Stimulated activated memory B cell treated with anti-CD40 and anti-IgM and Interleukin-4, amounts not matched to agents 10 μg/mL and 1 μg/mL and 100 μg/mL, for 72 hours (primary cell): Measurements from ENCODE around the gene FAM89A.
A peak's percentile ranks its signal among the peaks of the same experiment; 100 is the strongest.

ENCODE experiments used
- ATAC-seq: fragments of 150-1000 bp; cut with Tn5 transposase; 2 replicates; pipeline ENCODE4 v1.10.0; 2021
- H3K27ac Mint-ChIP-seq: one replicate; pipeline ENCODE4 v1.8.0; 2022; ENCODE audit warnings: mild to moderate bottlenecking, mixed read lengths
- H3K27me3 Mint-ChIP-seq: one replicate; pipeline ENCODE4 v1.8.0; 2022; ENCODE audit warnings: mixed read lengths
- H3K36me3 Mint-ChIP-seq: one replicate; pipeline ENCODE4 v1.8.0; 2022; ENCODE audit warnings: mixed read lengths
- H3K4me1 Mint-ChIP-seq: one replicate; pipeline ENCODE4 v1.8.0; 2022; ENCODE audit warnings: mixed read lengths
- H3K4me3 Mint-ChIP-seq: one replicate; pipeline ENCODE4 v1.8.0; 2022; ENCODE audit warnings: mild to moderate bottlenecking, moderate library complexity, mixed read lengths
- H3K9me3 Mint-ChIP-seq: one replicate; pipeline ENCODE4 v1.8.0; 2022; ENCODE audit warnings: mixed read lengths

Gene FAM89A

DNA sequence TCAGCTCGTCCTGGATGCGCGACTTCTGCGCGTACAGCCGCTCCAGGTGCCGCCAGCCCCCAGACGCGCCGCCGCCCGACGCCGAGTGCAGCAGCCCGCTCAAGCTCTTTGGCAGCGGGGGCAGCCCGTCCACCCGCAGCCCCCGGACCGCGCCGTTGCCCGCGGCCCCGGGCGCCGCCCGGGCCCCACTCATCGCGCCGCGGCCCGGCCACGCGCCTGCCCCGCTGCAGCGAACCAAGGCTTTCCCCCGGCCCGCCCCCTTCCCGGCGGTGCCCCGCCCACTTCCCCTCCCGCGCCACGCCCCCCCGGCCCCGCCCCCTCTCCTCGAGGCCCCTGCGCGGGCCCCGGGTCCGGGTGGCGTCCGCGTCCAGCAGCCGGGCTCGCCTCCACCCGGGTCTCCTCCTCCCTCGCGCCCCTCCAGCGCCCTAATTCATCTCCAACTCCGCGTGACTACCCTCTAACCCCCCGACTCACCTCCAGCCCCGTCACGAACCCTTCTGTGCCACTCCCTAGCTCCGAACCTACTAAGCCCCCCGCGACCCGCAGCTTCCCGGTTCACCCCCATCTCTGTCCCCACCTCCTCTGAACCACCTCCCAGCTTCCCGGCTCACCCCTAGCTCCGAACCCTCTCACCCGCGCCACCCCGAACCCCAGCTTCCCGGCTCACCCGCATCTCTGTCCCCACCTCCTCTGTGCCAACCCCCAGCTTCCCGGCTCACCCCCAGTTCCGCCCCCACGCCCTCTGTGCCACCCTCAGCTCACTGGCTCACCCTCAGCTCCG lies at the start of gene FAM89A:
FAM89A (minus strand) TSS at position 236 of the 781 bp plus-strand sequence; CDS start at position 193, 43 bp downstream.
- H3K9me3 Mint-ChIP-seq: peaks cover 6% of the 10 kb centered on the region
- H3K4me1 Mint-ChIP-seq: peaks cover 12% of the 10 kb centered on the region
- H3K36me3 Mint-ChIP-seq: peaks cover 4% of the 10 kb centered on the region
- H3K27me3 Mint-ChIP-seq: peaks cover 6% of the 10 kb centered on the region
- H3K27ac Mint-ChIP-seq: peak within 1 kb of the TSS; percentile 69
- H3K4me3 Mint-ChIP-seq: peak within 1 kb of the TSS; percentile 89
- ATAC-seq: peak; percentile 85

DNA sequence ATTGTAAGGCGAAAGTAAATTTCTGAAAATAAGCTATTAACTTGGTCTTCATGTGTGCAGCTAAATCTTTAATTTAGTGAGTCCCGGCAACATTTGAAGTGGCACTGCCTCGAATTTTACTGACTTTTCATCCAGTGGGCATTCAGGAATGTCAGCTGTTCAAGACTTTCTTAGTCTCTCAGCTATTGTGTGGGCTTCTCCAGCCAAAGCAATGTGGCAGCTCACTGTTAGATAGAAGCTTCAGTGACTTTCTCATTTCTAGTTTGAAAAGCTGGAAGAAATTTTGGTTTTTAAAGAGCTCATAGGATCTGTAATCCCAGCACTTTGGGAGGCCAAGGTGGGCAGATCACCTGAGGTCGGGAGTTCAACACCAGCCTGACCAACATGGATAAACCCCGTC lies 44.3 kb upstream of the FAM89A start:
- H3K9me3 Mint-ChIP-seq: peaks cover 2% of the 10 kb centered on the region
- H3K36me3 Mint-ChIP-seq: no peaks in the 10 kb centered on the region
- no peak for ATAC-seq
- no peaks in the 10 kb centered on the region for H3K4me1 Mint-ChIP-seq
- H3K27ac Mint-ChIP-seq: no peak overlapping the region
- no peak overlapping the region for H3K4me3 Mint-ChIP-seq
- H3K27me3 Mint-ChIP-seq: peaks cover 23% of the 10 kb centered on the region

DNA sequence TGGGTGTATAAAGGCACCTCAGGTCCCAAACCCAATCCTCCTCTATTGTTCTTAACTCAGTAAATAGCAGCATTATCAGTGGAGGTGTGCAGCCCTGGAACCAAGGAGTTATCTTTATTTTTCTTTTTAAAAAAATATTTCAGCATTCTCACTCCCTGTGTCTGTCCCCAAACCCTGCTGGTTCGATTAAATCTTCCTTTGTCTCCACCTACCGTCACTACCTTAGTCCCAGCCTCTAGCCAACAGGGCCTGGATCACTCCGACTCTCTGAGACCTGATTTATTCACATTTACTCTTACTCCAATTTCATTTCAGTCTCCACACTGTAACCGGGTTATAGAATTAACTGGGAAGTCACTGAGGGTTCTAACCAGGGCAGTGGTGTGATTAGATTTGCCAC lies 39.1 kb upstream of the FAM89A start:
- Mint-ChIP-seq H3K27ac (no peak overlapping the region), H3K36me3 (no peaks in the 10 kb centered on the region), H3K4me3 (no peak overlapping the region), H3K9me3 (no peaks in the 10 kb centered on the region), H3K27me3 (no peaks in the 10 kb centered on the region), H3K4me1 (no peaks in the 10 kb centered on the region)
- ATAC-seq: no peak

DNA sequence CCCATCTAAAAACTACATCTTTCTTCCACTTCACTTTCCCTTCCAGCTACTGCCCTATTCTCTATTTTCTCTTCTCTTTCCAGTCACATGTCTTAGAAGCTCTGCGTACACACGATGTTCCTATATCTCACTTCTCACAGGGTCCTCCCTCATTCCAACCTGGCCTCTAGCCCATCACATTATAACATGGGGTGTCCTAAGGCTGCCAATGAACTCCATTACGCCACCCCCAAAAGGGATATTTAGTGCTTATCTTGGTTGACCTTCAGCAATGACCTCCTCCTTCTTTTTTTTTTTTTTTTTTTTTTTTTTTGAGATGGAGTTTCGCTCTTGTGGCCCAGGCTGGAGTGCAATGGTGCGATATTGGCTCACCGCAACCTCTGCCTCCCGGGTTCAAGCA lies 38.2 kb upstream of the FAM89A start:
- no peaks in the 10 kb centered on the region for H3K36me3 Mint-ChIP-seq
- H3K4me3 Mint-ChIP-seq: no peak overlapping the region
- ATAC-seq: no peak
- no peaks in the 10 kb centered on the region for H3K27me3 Mint-ChIP-seq
- H3K27ac Mint-ChIP-seq: no peak overlapping the region
- no peaks in the 10 kb centered on the region for H3K9me3 Mint-ChIP-seq
- H3K4me1 Mint-ChIP-seq: no peaks in the 10 kb centered on the region

DNA sequence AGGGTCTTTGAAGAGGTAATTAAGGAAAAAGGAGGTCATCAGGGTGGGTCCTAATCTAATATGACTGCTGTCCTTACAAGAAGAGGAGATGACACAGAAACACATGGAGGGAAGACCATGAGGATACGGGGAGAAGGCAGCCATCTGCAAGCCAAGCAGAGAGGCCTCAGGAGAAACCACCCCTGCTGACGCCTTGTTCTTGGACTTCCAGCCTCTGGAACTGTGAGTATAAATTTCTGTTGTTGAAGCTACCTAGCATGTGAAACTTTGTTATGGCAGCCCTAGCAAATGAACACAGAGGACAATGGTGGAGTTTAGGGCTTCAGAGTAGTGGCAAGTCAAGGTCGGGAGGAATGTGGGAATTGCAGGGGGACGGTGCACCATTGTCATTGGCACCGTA lies 36.7 kb upstream of the FAM89A start:
- Mint-ChIP-seq H3K9me3 (no peaks in the 10 kb centered on the region), H3K27ac (no peak overlapping the region), H3K4me3 (no peak overlapping the region), H3K27me3 (no peaks in the 10 kb centered on the region), H3K36me3 (no peaks in the 10 kb centered on the region), H3K4me1 (no peaks in the 10 kb centered on the region)
- no peak for ATAC-seq

DNA sequence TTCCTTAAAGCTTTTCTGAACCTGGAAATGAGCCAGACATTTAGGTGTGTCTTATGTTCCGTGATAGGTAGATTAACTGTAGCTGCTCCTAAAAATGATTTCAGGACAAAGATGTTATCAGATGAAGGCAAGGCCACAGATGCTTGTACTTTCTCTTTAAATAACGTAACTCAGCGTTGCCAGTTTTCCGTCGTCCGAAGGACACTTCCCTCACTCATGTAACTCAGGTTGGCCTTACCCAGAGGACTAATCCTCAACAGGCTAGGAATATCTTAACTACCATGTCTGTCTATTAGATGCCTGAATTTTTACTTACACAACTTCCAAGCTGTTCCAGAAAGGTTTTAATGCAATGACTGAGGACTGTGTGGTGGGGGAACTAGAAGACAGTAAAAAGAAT lies 35.4 kb upstream of the FAM89A start:
- Mint-ChIP-seq H3K9me3 (no peaks in the 10 kb centered on the region), H3K36me3 (no peaks in the 10 kb centered on the region), H3K4me1 (no peaks in the 10 kb centered on the region), H3K27me3 (no peaks in the 10 kb centered on the region), H3K27ac (no peak overlapping the region), H3K4me3 (no peak overlapping the region)
- no peak for ATAC-seq

DNA sequence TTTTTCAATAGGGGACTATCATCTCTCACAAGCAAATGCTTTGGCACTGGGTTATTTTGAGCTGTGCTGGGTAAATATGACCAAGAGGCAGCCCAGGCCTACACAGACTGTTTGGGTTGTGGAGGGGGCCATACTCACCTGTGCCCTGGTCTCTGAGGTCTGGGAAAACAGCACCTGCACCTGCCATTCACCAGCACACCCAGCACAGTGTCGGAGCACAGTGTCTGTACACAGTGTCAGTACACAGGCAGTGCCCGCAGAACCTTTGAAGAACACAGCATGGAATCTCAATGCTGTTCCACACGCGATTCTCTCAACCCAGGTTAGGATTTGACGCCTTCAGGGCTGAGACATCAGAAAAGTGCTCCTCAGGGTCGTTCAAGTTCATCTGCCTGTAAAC lies 35.0 kb upstream of the FAM89A start:
- peak; percentile 18 for ATAC-seq
- Mint-ChIP-seq H3K36me3 (no peaks in the 10 kb centered on the region), H3K4me1 (no peaks in the 10 kb centered on the region), H3K9me3 (no peaks in the 10 kb centered on the region), H3K4me3 (no peak overlapping the region), H3K27me3 (no peaks in the 10 kb centered on the region), H3K27ac (no peak overlapping the region)

DNA sequence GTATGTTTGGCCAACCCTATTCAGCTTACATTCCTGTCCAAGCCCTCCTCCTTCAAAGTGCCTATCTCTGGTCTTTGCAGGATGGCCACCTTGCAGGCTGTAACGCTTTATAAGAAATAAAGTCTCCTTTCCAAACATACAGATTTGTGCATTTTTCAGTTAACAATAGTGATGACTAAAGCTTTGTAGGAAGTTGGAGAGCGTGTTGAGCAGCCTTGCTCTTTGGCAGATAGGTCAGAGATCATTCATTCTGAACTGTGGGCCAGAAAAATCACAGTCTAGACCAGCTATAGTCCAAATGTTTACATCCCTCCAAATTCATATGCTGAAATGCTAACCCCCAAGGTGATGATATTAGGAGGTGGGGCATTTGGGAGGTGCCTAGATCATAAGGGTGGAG lies 34.0 kb upstream of the FAM89A start:
- Mint-ChIP-seq H3K9me3 (no peaks in the 10 kb centered on the region), H3K27ac (no peak overlapping the region), H3K4me1 (no peaks in the 10 kb centered on the region), H3K27me3 (no peaks in the 10 kb centered on the region), H3K36me3 (no peaks in the 10 kb centered on the region), H3K4me3 (no peak overlapping the region)
- no peak for ATAC-seq

DNA sequence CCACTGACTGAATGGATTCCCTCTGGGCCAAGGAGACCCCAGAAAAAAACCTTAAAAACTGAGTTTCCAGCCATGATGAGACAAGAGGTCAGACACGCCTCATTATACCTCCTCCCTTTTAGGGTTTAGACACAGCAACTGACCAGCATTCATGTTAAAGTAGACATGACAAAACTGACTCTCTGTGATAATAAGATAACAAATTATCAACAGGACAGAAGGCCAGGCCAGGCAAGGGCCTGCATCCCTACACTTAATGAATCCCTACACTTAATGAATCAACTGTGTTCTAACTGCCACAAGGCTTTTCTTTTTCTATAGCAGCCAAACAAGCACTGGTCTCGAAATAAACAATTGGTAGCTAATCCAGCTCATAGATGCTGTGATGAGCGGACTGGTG lies 33.3 kb upstream of the FAM89A start:
- ATAC-seq: no peak
- no peaks in the 10 kb centered on the region for H3K36me3 Mint-ChIP-seq
- no peak overlapping the region for H3K4me3 Mint-ChIP-seq
- no peaks in the 10 kb centered on the region for H3K27me3 Mint-ChIP-seq
- no peaks in the 10 kb centered on the region for H3K9me3 Mint-ChIP-seq
- no peak overlapping the region for H3K27ac Mint-ChIP-seq
- no peaks in the 10 kb centered on the region for H3K4me1 Mint-ChIP-seq

DNA sequence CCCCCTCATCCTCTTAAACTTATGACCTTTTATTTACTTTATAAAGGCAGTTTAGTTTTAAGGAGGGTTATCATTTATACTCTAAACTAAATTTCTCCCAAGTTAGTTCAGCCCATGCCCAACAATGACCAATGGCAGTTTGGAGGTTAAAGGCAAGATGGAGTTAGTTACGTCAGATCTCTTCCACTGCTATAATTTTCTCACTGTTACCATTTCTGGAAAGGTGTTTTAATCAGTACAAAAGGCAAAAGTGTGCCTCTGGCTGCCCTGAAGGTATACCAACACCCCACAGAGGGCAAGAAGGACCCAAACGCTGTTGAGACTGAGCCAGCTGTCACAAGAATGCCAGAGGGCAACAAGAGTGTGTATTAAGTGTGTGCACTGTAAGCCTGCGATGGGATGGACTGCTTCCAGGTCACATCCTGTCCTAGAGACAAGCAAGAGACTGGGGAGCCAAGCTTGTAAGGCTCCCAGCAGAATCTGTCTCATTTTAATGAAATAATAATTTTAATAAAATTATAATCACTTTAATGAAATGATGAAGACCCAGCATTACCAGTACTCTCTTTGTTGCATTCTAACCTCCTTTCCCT lies 32.5 kb upstream of the FAM89A start:
- no peaks in the 10 kb centered on the region for H3K36me3 Mint-ChIP-seq
- H3K4me1 Mint-ChIP-seq: no peaks in the 10 kb centered on the region
- no peaks in the 10 kb centered on the region for H3K9me3 Mint-ChIP-seq
- no peak for ATAC-seq
- H3K4me3 Mint-ChIP-seq: no peak overlapping the region
- H3K27me3 Mint-ChIP-seq: no peaks in the 10 kb centered on the region
- H3K27ac Mint-ChIP-seq: no peak overlapping the region

DNA sequence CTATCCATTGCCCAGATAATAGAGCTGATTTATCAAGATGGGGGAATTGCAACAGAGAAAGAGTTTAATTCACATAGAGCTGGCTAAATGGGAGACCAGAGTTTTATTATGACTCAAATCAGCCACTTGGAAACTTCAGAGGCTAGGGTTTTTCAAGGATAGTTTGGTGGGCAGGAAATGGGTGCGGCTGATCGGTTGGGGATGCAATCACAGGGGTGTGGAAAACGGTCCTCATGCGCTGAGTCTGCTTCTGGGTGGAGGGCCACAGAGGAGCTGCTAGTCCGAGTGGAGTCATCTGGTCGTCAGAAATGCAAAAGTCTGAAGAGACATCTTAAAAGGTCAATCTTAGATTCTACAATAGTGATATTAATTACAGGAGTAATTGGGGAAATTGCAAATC lies 32.0 kb upstream of the FAM89A start:
- Mint-ChIP-seq H3K27ac (no peak overlapping the region), H3K4me3 (no peak overlapping the region), H3K9me3 (no peaks in the 10 kb centered on the region), H3K4me1 (no peaks in the 10 kb centered on the region), H3K36me3 (no peaks in the 10 kb centered on the region), H3K27me3 (peaks cover 2% of the 10 kb centered on the region)
- no peak for ATAC-seq

DNA sequence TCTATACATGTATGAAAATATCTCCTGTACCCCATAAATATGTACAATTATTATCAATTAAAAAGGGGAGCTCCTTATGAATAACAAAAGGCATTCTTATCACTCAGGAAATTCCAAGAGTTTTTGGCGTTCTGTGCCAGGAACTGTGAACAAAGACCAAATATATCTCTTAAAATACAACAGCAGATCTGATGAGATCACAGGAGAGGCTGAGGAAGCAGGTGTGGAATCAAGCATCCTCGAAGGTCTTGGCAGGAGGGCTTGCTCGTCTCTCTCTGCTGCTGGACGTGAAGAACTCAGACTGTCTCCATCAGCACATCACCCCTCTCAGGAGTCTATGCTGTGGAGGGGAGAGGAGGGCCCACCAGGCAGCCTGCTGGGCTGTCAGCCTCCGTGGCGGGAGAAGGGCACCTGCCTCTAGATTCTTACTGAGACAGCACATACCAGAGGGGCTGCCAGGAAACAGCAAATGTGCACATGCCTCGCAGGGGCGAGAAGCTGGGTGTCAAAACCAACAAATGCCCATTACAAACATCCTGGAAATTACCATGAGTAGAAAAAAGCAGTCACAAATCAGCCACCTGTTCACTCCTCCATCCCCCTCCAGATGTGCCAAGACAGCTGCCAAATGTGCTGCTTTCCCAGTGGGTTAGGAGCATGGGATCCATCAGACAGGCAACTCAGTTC lies 30.8 kb upstream of the FAM89A start:
- no peaks in the 10 kb centered on the region for H3K36me3 Mint-ChIP-seq
- no peak overlapping the region for H3K4me3 Mint-ChIP-seq
- H3K9me3 Mint-ChIP-seq: peaks cover 2% of the 10 kb centered on the region
- ATAC-seq: no peak
- H3K4me1 Mint-ChIP-seq: no peaks in the 10 kb centered on the region
- no peak overlapping the region for H3K27ac Mint-ChIP-seq
- H3K27me3 Mint-ChIP-seq: peaks cover 9% of the 10 kb centered on the region

DNA sequence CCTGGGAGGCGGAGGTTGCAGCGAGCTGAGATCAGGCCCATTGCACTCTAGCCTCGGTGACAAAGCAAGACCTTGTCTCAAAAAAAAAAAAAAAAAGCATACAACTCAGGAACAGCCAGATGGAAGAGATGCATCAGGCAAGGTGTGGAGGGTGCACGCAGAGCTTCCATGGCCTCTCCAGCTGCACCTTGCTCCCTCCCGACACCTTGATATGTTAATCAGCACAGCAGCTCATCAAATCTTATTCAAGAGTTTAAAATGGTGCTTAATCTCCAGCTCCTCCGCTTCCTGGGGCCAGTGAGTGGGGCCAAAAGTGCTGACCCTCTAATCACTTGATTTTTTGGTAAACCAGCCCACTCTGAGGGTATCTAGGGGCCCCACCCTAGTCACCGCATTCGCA lies 29.3 kb upstream of the FAM89A start:
- no peak for ATAC-seq
- Mint-ChIP-seq H3K4me3 (no peak overlapping the region), H3K27ac (no peak overlapping the region), H3K27me3 (peaks cover 9% of the 10 kb centered on the region), H3K9me3 (peaks cover 2% of the 10 kb centered on the region), H3K4me1 (no peaks in the 10 kb centered on the region), H3K36me3 (no peaks in the 10 kb centered on the region)

DNA sequence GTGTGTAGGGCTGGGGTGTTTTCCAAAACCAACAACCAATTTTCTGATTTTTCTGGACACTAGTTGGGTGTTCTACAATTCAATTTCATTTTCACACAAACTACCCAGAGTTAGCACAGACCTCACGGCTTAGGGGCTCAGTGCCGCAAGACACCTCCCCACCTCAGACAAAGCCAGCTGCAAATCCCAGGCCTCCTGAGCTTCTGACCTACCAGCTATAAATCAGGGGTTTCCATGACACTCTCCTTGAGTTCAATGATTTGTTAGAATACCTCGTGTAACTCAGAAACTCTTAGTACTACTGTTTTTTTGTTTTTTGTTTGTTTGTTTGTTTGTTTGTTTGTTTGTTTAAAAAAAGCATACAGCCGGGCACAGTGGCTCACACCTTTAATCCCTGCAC lies 28.7 kb upstream of the FAM89A start:
- peaks cover 9% of the 10 kb centered on the region for H3K27me3 Mint-ChIP-seq
- no peaks in the 10 kb centered on the region for H3K4me1 Mint-ChIP-seq
- H3K27ac Mint-ChIP-seq: no peak overlapping the region
- peaks cover 2% of the 10 kb centered on the region for H3K9me3 Mint-ChIP-seq
- no peak for ATAC-seq
- H3K4me3 Mint-ChIP-seq: no peak overlapping the region
- H3K36me3 Mint-ChIP-seq: no peaks in the 10 kb centered on the region

DNA sequence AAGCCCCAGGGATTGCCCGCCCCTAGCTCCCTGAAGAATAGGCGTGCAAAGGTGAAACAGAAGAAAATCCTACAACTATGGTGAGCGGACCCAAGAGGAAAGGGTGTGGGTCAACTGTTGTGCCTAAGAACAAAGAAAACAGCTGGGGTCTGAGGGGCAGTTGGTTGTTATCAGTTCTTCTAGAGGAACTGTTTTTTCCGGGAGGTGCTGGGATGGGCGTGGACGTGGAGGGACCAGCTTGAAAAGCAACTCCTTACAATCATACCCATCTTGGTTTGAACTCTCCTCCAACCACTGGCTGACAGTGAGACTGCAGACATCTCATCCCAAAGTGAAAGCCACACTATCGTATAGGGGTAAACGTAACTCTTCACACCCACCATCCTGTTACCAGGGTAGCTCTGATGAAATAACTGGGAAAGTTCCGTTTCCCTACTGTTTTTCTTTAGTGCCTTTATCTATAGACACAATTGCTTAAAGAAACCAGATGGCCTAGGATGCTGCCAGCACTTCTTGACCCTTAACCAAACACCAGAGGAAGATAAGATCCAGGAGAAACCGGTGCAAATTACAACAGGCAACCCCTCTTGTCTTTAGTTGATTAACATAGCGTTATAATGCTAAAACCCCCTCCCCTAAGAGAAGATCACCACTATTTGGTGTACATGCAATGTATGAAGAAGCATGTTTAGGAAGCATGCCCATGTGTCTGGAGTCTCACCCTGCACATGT lies 25.6 kb upstream of the FAM89A start:
- Mint-ChIP-seq H3K27me3 (peaks cover 23% of the 10 kb centered on the region), H3K4me3 (no peak overlapping the region), H3K4me1 (no peaks in the 10 kb centered on the region), H3K36me3 (no peaks in the 10 kb centered on the region), H3K27ac (no peak overlapping the region), H3K9me3 (peaks cover 2% of the 10 kb centered on the region)
- ATAC-seq: no peak
